Right lobe of liver (tissue), 6 donors: ENCODE data around the gene TRDMT1. TPM values are rescaled to one million over a fixed set of nuclear protein-coding genes. Genes with fewer than 3 reads are reported as not detected.

Experiments
- ATAC-seq, 4 donors: fragments of 200-7000 bp; cut with Tn5 transposase; one replicate each; pipeline ENCODE4 v1.9.1; 2020; ENCODE audit warnings: mild to moderate bottlenecking in 4 of 4, moderate library complexity in 4 of 4
- DNase-seq, 3 donors: peaks; one replicate each; pipeline ENCODE4 v3.0.0-alpha.2; 2020
- H3K27ac ChIP-seq, 3 donors: fragments of 200-600 bp; one replicate each; pipeline ENCODE4 v1.8.0; 2022
- H3K27me3 ChIP-seq, 2 donors: fragments of 200-600 bp; one replicate each; pipeline ENCODE4 v1.8.0; 2022
- H3K36me3 ChIP-seq, 4 donors: fragments of 200-600 bp; sonication (generic) in 1 of 4; one replicate each; pipeline versions ENCODE4 v1.5.1 to v1.8.0; 2017 to 2022; ENCODE audit warnings: control low read depth in 1 of 4
- H3K4me1 ChIP-seq, 4 donors: fragments of 200-600 bp; sonication (generic) in 1 of 4; one replicate each; pipeline versions ENCODE4 v1.5.1 to v1.8.0; 2017 to 2022; ENCODE audit warnings: control low read depth in 1 of 4
- H3K4me3 ChIP-seq, 3 donors: fragments of 200-600 bp; one replicate each; pipeline ENCODE4 v1.8.0; 2022
- H3K9me3 ChIP-seq, 4 donors: fragments of 200-600 bp; sonication (generic) in 1 of 4; one replicate each; pipeline versions ENCODE4 v1.5.1 to v1.8.0; 2017 to 2022; ENCODE audit warnings: control low read depth in 1 of 4
- CTCF ChIP-seq, 4 donors: fragments of 200-600 bp in 3 of 4; fragments of 450-650 bp in 1 of 4; IDR thresholded peaks; one replicate each; pipeline versions ENCODE4 v1.5.1 to v1.8.0; 2016 to 2022; ENCODE audit warnings: antibody characterized with exemption in 4 of 4, mild to moderate bottlenecking in 2 of 4
- POLR2A ChIP-seq: fragments of 450-650 bp; IDR thresholded peaks from one replicate; pipeline ENCODE4 v1.6.1; 2017; ENCODE audit warnings: antibody characterized with exemption, mild to moderate bottlenecking
- WGBS: methylation state at CpG from one replicate; pipeline ENCODE4 v1.1.6; 2018; ENCODE audit warnings: low coverage, low lambda C conversion rate; ENCODE audit not compliant: insufficient coverage; ENCODE audit errors: missing lambda C conversion rate; 5-methylcytosine and 5-hydroxymethylcytosine counted together
- intact Hi-C, 2 donors: fragments of 100-400 bp; cut with DNase I; formaldehyde crosslinking; loops; one replicate each; pipeline versions ENCODE4 v1.11.2 to v1.14.1; 2022
- total RNA-seq, 6 experiments: library from RNA; depleted of rRNA in 2 of 6; stranded (reverse); fragments of >200 nt in 2 of 6; fragmentation: NEBNext Ultra II Directional in 3 of 6; extraction: Animal tissue kit (Norgen Biotek cat#: 25700) in 3 of 6; gene quantifications; one replicate each; pipeline versions ENCODE4 v1.1.0 to v1.2.4, GENCODE V29; 2016 to 2023
- donor health status: DM: no; HTN: yes; CAD: no.
- donor health status: DM: no; HTN: no; CAD: no.
- donor health status: DM: no; HTN: no; CAD: no.
- donor health status: DM: no; HTN: yes; CAD: no.
- donor health status: DM: no; HTN: yes; CAD: no.

The TRDMT1 gene
- total RNA-seq, 6 experiments from 2014 or later = 0.79 to 2.9 (median 1.6) TPM

DNA sequence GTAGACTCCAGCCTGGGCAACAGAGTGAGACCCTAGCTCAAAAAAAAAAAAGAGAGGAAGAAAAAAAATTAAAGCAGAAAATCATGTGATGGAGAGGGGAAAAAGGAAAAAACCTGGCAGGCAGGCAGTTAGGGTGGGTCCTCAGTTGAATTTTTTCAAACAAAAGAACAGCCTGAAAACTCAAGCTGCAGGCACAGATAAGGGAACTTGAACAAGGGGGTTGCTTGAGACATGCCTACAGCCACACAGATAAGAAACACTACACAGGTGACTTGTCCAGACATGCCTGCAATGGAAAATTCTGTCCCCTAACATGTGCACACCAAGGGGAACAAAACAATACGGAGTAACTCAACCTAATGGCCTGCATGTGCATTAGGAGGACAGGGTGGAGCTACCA is 45.7 kb upstream of the TRDMT1 start:
- no peak overlapping the region for H3K27ac ChIP-seq

GRCh38 chr10:17244700-17245365 is 43.4 kb upstream of the TRDMT1 start:
- intact Hi-C loops = no loop called here
- Histone ChIP-seq H3K4me3 (no peak overlapping the region), H3K27ac (no peak overlapping the region), H3K36me3 (no peaks in the 10 kb centered on the region), H3K27me3 (no peaks in the 10 kb centered on the region), H3K9me3 (no peaks in the 10 kb centered on the region), H3K4me1 (no peaks in the 10 kb centered on the region)
- ATAC-seq (no peak), DNase-seq (no peak)
- no peak for TF ChIP-seq CTCF (IDR thresholded peaks at IDR 0.05)
- TF ChIP-seq POLR2A = no peak

More for the DNA sequence above, 45.7 kb upstream of the TRDMT1 start:
- Histone ChIP-seq H3K4me3 (no peak overlapping the region), H3K9me3 (no peaks in the 10 kb centered on the region), H3K4me1 (no peaks in the 10 kb centered on the region), H3K27me3 (no peaks in the 10 kb centered on the region), H3K36me3 (no peaks in the 10 kb centered on the region)
- DNase-seq (no peak), ATAC-seq (no peak)
- intact Hi-C loops = no loop called here
- 71% methylated on average over 1 of the region's 1 CpG for WGBS
- no peak for TF ChIP-seq CTCF (IDR thresholded peaks at IDR 0.05)
- TF ChIP-seq POLR2A = no peak

DNA sequence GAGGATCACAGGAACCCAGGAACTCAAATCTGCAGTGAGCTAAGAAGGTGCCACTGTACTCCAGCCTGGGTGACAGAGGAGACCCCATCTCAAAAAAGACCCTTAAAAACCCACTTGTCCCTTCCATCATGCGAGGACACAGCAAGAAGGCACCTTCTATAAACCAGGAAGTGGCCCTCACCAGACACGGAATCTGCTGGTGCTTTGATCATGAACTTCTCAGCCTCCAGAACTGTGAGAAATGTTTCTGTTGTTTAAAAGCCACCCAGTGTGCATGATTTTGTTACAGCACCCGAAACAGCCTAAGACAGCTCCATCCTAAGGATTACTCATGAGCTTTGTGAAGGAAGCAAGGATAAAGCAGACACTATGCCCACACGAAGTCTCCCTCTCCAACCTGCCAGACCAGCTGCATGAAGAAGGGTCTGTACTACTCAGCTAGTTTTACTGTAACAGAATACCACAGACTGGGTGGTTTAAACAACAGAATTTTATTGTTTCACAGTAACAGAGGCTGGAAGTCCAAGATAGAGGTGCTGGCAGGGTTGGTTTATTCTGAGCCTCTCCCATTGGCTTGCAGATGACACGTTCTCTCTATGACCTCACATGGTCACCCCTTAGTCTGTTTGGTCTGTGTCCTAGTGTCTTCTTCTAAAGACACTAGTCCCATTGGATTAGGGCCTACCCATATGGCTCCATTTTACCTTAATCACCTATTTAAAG is 40.3 kb upstream of the TRDMT1 start:
- Histone ChIP-seq H3K4me3 (no peak overlapping the region), H3K9me3 (no peaks in the 10 kb centered on the region), H3K36me3 (peaks cover 0 to 3% (median 0%) of the 10 kb centered on the region in 4 donors), H3K27ac (no peak overlapping the region), H3K27me3 (no peaks in the 10 kb centered on the region), H3K4me1 (no peaks in the 10 kb centered on the region)
- DNase-seq (no peak), ATAC-seq (no peak)
- intact Hi-C loops = no loop called here
- 67% methylated on average over 3 of the region's 5 CpGs for WGBS
- no peak for TF ChIP-seq POLR2A
- no peak for TF ChIP-seq CTCF (IDR thresholded peaks at IDR 0.05)

DNA sequence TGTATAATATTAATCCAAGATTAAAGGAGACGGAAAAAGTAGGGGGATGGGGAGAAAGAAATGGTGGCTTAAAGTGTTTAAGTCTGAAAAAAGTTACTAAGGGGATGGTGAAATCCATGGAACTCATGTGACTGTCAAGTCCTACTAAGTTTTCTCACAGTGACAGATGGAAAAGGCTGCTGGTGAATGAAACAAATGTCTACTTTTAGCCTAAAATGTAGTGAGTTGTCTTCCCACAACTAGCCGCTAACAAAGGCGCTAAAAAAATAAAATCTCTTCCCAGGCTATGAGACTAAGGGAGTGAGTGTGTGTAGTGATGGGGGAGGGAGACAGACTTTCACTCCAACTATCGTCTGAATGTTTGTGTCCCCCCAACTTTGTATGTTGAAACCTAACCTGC is 39.1 kb upstream of the TRDMT1 start:
- ATAC-seq (no peak), DNase-seq (no peak)
- H3K4me1 ChIP-seq = no peaks in the 10 kb centered on the region
- no peak overlapping the region for H3K4me3 ChIP-seq
- no peaks in the 10 kb centered on the region for H3K9me3 ChIP-seq
- 63% methylated on average over 4 of the region's 4 CpGs for WGBS
- TF ChIP-seq POLR2A = no peak
- H3K27ac ChIP-seq = no peak overlapping the region
- H3K36me3 ChIP-seq = peaks cover 0 to 10% (median 0%) of the 10 kb centered on the region in 4 donors
- no peaks in the 10 kb centered on the region for H3K27me3 ChIP-seq
- intact Hi-C loops = no loop called here

DNA sequence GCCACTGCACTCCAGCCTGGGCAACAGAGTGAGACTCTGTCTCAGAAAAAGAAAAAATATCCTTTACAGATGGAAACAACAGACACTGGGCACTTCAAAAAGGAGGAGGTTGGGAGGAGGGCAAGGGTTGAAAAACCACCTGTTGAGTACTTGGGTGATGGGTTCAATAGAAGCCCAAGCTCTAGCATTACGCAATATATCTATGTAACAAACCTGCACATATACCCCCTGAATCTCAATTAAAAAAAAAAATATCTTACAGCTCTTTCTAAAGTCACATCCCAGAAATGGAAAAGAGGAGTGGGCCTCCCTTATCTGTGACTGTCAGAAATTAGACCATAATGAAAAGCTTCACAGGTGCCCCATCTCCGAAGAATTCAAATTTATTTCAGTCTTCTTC is 38.6 kb upstream of the TRDMT1 start:
- Histone ChIP-seq H3K36me3 (peaks cover 0 to 14% (median 0%) of the 10 kb centered on the region in 4 donors), H3K4me3 (no peak overlapping the region), H3K4me1 (no peaks in the 10 kb centered on the region), H3K27me3 (no peaks in the 10 kb centered on the region), H3K27ac (no peak overlapping the region), H3K9me3 (no peaks in the 10 kb centered on the region)
- ATAC-seq (no peak), DNase-seq (no peak)
- TF ChIP-seq POLR2A = no peak
- no peak for TF ChIP-seq CTCF (IDR thresholded peaks at IDR 0.05)
- intact Hi-C loops = no loop called here
- WGBS = 65% methylated on average over 2 of the region's 2 CpGs
